TTC549 (cell line): ENCODE measurements around the gene MAGI1.
A peak's percentile ranks its signal among the peaks of the same experiment; 100 is the strongest.

Experiments
- FAIRE-seq: peaks from 2 replicates; lab custom pipeline; 2012; peaks lifted over from hg19 to GRCh38; lab: Jason Lieb, UNC

MAGI1 gene

GRCh38 chr3:65944252-65944651 is 94.5 kb downstream of the MAGI1 start:
- no peak for FAIRE-seq

DNA sequence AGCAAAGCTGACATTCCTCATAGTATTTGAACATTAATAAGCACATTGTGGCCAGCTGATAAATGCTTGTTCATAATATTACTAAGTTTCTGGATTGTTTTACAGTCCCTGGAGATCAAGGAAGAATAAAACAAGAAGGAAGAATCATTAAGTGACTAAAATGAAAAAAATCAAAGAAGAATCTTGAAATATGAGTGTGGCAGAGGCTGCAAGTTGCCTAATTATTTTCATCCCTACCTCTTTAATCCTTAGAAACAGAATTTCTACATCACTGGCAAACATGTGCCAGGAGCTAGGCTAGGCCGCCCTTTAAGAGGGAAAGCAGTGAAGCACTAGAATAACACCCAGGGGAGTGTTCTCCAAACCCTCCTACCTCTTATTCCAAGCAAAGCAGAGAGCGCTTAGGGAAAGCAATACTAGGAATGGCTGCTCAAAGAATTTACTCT is 98.9 kb downstream of the MAGI1 start:
- FAIRE-seq, result no peak

DNA sequence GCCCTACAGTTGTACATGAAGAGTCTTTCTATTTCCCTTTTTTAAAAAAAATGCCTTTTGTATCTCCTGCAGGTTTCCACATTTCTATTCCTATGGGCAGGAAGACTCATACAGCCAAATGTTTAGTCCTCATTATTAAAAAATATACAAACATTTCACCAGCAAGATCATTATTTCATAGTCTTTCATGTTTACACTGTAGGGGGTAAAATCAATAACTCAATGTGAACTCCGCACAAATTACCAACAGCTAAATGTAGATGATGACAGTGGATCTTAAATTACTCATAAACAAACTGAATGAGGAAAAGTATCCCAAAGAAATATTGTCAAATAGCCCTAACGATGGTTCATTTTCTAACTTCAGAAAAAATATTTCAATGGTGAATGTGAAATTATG is 99.5 kb downstream of the MAGI1 start:
- FAIRE-seq, result no peak

GRCh38 chr3:65938676-65939075 is 100.0 kb downstream of the MAGI1 start:
- no peak for FAIRE-seq

DNA sequence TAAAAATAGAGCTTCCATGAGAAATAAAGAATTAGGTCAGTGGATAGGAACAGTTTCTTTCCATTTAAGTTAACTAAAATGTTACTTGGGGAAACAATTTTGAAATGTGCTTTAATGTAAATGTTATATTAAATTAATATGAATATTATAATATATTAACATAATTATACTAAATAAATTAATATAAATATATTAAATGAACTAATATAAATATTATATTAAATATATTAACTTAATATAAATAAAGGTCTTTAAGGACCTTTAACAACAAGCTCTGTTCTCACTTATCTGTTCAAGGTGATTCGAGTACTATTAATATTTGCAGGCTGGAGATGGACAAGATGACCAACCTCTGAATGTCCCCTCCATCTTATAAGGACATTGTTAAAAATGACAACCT is 100.6 kb downstream of the MAGI1 start:
- peak; percentile 87 for FAIRE-seq

DNA sequence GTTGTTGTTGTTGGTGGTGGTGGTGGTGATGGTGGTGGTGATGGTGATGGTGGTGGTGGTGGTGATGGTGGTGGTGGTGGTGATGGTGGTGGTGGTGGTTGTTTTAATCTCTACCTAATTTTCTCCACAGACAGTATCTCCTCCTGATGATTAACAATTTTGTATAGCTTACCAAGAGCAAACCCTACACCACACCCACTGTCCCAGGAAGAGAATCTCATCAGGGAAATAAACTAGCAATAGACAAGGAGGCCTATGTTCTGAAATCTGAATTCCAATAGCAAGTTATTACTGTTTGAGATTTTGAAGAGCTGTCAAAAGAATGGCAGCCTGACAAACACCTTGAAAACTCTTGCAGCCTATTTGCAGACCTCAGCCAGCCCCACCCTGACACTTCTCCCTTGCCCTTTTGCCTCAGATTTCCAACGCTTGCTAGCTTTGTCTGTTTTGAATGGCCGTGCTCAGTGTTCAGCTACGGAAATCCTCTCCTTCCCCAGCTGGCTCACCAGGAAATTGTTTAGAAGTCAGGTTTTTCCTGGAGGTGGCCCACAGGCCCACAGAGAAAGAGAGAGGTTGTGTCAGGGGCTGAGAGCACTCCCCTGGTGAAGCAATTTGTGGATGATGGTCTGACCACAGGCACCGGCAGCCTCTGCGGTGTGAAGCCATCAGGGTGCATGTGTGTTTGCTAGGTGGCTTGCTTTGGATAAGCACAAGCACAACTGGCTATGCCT is 101.6 kb downstream of the MAGI1 start:
- no peak for FAIRE-seq

- FAIRE-seq, result no peak
Observed at GRCh38 chr3:65935724-65936123, 103.0 kb downstream of the MAGI1 start.

DNA sequence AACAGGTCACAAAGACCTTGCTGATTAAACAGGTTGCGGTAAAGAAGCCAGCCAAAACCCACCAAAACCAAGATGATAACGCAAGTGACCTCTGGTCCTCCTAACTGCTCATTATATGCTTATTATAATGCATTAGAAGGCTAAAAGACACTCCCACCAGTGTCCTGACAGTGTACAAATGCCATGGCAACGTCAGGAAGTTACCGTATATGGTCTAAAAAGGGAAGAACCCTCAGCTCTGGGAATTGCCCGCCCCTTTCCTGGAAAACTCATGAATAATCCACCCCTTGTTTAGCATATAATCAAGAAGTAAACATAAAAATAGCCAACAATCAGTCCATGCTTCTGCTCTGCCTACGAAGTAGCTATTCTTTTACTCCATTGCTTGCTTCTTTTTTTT is 108.1 kb downstream of the MAGI1 start:
- FAIRE-seq, result no peak

DNA sequence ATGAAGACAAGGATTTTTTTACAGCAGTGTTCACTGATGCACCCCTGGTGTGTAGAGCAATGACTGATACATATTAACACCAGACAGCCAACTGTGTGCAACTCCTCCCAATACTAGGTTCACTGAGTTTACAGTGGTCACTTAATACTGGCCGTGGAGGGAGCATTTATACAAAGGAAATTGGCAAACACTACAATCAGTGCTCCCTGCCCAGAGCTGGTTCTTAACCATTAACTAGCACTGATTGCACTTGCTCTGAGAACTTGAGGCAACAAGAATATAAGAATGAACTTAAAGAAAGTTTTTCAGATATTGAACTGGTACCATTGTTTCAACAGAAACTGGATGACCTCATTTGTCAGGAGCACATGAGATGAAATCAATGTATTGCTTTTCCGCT is 110.6 kb downstream of the MAGI1 start:
- no peak for FAIRE-seq

DNA sequence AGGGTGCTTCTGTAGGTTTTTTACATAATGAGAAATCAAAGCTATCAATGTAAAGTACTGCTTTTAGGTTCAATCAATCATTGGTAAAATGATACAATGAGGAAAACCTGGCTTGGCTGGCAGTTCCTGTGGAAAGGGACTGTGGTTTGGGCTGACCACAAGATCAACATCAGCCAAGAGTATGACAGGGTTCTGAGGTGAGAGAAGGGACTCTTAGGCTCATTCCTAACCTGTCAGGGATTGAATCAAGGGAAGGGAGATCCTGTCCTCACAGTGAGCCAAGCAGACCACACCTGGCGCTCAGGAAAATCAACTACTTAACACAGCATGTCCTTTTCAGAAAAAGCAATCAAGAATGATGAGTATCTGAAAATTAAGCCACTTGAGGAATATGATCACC is 111.1 kb downstream of the MAGI1 start:
- FAIRE-seq, result no peak

- FAIRE-seq, result no peak
Observed at GRCh38 chr3:65925254-65925954, 113.3 kb downstream of the MAGI1 start.

DNA sequence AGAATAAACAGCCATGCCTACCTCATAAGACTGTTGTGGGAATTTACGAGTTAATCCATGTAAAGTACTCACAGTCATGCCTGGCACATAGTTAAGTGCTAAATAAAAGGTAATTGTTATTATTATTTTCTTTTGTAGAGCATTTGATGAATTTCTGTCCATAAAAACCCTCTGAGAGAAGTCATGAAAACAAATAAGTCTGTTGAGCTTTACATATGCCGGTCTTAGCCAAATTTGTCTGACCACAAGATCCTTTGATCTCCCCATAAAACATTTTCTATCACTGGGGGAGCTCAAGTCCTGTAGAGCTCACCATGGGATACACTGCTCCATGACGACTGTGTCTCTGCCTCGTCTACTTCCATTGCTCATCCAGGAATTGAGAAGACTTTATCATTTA is 114.0 kb downstream of the MAGI1 start:
- no peak for FAIRE-seq

DNA sequence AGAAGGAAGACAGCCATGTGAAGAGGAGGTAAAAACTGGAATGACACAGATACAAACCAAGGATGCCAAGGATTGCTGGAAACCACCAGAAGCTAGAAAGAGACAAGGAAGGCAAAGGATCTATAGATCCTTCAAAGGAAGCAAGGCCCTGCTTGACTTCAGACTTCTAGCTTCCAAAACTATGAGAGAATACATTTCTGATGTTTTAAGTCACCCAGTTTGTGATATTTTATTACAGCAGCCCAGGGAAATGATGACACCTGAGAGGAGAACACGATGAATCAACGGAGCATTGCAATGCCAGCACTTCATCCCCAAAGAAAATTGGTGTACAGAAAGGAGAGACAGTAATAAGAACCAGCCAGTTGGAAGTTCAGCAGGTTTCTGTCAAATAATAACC is 116.3 kb downstream of the MAGI1 start:
- FAIRE-seq, result no peak

GRCh38 chr3:65919826-65920225 is 118.9 kb downstream of the MAGI1 start:
- no peak for FAIRE-seq

DNA sequence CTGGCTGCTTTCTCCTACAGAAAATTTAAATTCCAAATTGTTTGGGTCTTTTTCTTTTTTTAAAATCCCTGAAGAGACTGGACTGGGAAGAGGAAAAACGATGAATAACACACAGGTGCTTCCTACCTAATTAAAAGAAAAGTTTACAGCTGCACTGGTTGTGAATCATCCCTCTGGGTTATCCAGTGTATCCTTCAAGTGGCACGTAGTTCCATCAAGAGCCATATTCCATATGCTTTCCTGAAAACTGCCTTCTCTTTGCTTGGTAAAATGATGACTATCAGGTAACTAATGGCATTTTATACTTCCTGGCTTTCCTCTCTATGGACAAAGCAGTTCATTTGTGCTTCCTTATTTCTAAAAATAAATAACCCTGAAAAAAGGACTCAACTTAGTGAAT is 123.2 kb downstream of the MAGI1 start:
- FAIRE-seq, result no peak

DNA sequence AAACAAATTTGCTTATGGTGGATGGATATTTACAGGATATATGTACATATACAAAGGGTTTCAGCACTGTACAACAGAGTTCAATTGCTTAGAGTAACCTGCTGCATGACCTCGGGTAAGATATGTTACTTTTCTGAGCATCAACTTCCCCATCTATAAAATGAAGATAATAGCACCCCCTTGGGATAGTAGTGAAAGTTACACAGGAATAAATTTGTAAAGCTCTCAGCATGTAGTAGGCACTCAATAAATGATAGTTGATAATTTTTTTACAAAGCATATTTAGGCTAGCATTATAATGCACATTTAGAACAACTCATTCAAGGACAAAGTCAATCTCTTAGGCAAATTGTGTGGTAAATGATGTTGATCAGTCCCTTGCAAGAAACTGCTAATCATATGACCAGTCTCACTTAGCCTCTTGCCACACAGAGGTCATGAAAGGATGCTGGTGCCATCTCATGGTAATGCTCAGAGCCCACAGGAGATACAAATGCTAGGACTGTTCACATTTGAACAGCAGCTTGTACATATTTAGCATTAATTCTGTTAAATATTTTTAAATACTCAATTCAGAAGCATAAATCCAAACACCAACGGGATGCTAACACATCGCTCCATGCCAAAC is 123.9 kb downstream of the MAGI1 start:
- FAIRE-seq, result no peak

GRCh38 chr3:65914032-65914739 is 124.5 kb downstream of the MAGI1 start:
- no peak for FAIRE-seq

DNA sequence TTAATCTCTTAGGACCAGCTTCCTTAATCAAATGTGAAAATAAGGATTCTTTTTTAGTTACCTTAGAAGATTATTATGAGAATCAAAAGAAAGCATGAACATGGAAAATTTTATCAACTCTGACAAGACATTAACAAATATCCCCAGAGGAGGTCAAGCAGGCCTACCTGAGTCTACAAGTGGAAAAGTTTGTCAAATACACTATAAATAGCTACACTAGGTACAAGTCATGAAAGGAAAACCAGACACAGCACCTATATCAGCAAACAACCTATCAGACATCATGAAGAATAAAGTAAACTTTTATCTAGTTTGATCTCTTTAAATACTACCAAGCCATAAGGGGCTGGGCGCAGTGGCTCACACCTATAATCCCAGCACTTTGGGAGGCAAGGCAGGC is 126.1 kb downstream of the MAGI1 start:
- FAIRE-seq, result no peak

- FAIRE-seq, result no peak
Observed at GRCh38 chr3:65908588-65908987, 130.1 kb downstream of the MAGI1 start.

DNA sequence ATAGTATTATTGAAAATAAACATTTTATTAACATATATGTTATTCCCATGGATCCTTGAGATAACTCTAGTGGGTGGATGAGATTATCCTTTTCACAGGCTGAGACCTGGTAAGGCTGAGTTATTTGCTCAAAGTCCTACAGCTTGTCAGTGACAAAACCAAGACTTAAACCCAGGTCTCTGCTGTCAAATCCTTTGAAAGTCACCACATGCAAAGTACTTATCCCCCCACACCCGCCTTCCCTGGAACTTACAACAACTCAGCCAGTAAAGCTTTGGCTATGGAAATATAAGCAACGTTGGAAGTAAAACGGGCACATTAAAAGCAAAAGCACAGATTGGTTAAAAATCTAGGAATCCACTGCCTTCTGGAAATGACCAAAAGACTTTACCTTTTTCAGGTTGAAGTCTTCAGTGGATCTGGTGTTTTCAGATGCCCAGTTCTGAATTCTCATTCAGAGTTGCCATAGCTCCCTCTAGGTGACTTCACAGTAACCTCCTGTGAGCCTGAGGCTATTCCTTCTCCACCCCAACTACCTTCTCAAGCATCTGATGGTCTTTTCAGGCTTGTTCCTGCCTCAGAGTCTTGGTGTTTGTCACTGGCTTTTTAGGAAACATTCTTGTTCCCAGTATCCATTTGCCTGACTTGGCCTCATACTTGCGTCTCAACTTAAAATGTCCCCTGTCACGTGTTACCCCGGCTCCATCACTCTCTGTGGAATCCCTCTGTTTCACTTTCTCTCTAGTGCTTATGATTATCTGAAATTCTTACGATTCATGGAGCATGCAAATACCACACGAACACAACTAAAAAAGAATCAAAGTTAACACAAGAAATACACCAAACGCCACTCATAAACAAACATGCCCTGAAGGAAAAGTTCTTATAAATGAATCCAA is 131.2 kb downstream of the MAGI1 start:
- no peak for FAIRE-seq

DNA sequence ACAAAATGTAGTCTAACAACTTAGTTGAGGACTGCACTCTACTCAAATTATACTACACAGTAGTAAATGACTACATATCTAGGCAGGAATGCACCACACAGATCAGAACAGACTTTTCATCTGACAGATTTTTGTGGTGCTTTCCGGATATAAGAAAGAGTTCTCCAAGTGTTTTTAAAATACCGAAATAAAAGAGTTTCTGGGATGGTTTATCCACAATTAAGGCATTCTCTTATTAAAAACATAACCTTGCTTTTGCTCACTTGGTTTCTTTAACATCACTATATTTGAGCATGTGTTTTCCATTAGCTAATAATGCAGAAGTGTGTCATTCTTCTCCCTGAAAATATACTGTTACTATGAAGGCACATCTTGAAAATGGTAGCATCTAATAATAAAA is 132.9 kb downstream of the MAGI1 start:
- no peak for FAIRE-seq

- no peak for FAIRE-seq
Observed at GRCh38 chr3:65904016-65904415, 134.7 kb downstream of the MAGI1 start.
